NCI-H128 (cell line): ENCODE results near the gene C1QA.

Source experiments
- DNase-seq: peaks from one replicate; lab custom pipeline; 2025; ENCODE audit not compliant: unreplicated experiment; lab: John Stamatoyannopoulos, UW

Gene C1QA

GRCh38 chr1:22636353-22636752 lies at the start of gene C1QA:
TSS of gene C1QA (plus strand) at chr1:22636628. CDS start at chr1:22637617, 989 bp downstream.
- DNase-seq = no peak

- DNase-seq = no peak
These were observed 49.2 kb upstream of the C1QA start for GRCh38 chr1:22587247-22587646.

- no peak for DNase-seq
These were observed 47.5 kb upstream of the C1QA start for GRCh38 chr1:22588899-22589422.

GRCh38 chr1:22591576-22591975 lies 44.9 kb upstream of the C1QA start:
- DNase-seq = no peak

- DNase-seq = no peak
These were observed 44.4 kb upstream of the C1QA start for GRCh38 chr1:22592051-22592450.

GRCh38 chr1:22592919-22593790 lies 43.3 kb upstream of the C1QA start:
- DNase-seq = no peak

- no peak for DNase-seq
These were observed 42.0 kb upstream of the C1QA start for GRCh38 chr1:22594396-22594795.

- DNase-seq = no peak
These were observed 41.3 kb upstream of the C1QA start for GRCh38 chr1:22595108-22595507.

GRCh38 chr1:22597301-22597965 lies 39.0 kb upstream of the C1QA start:
- no peak for DNase-seq

GRCh38 chr1:22597996-22598395 lies 38.4 kb upstream of the C1QA start:
- no peak for DNase-seq

GRCh38 chr1:22598736-22599135 lies 37.7 kb upstream of the C1QA start:
- no peak for DNase-seq

- no peak for DNase-seq
These were observed 36.2 kb upstream of the C1QA start for GRCh38 chr1:22600071-22600816.

- no peak for DNase-seq
These were observed 35.4 kb upstream of the C1QA start for GRCh38 chr1:22600817-22601605.

- no peak for DNase-seq
These were observed 34.8 kb upstream of the C1QA start for GRCh38 chr1:22601610-22602009.

- DNase-seq = no peak
These were observed 34.2 kb upstream of the C1QA start for GRCh38 chr1:22602060-22602740.

GRCh38 chr1:22606161-22606560 lies 30.3 kb upstream of the C1QA start:
- no peak for DNase-seq

GRCh38 chr1:22607154-22607553 lies 29.3 kb upstream of the C1QA start:
- DNase-seq = no peak

GRCh38 chr1:22608361-22608760 lies 28.1 kb upstream of the C1QA start:
- DNase-seq = no peak

- no peak for DNase-seq
These were observed 27.1 kb upstream of the C1QA start for GRCh38 chr1:22609291-22609690.

GRCh38 chr1:22611530-22611947 lies 24.9 kb upstream of the C1QA start:
- DNase-seq = no peak
